ENCODE results near the gene AP1M1.

The AP1M1 gene

DNA sequence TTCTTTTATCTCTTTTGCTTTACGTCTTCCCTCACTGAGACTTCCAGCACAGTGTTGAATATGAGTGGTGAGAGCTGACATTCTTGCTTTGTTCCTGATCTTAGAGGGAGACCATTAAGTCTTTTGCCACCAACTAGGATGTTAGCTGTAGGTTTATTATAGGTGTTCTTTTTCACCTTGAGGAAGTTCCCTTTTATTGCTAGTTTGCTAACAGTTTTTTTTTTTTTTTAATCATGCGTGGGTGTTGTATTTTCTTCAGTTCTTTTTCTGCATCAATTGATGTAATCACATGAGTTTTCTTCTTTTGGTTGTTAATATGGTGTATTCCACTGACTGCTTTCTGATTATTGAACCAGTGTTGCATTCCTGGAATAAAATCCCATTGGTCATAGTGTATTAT is 21.1 kb downstream of the AP1M1 start (continued):
- TF ChIP-seq, protein P1, sequence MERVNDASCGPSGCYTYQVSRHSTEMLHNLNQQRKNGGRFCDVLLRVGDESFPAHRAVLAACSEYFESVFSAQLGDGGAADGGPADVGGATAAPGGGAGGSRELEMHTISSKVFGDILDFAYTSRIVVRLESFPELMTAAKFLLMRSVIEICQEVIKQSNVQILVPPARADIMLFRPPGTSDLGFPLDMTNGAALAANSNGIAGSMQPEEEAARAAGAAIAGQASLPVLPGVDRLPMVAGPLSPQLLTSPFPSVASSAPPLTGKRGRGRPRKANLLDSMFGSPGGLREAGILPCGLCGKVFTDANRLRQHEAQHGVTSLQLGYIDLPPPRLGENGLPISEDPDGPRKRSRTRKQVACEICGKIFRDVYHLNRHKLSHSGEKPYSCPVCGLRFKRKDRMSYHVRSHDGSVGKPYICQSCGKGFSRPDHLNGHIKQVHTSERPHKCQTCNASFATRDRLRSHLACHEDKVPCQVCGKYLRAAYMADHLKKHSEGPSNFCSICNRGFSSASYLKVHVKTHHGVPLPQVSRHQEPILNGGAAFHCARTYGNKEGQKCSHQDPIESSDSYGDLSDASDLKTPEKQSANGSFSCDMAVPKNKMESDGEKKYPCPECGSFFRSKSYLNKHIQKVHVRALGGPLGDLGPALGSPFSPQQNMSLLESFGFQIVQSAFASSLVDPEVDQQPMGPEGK (CRISPR knock-in tag; IDR thresholded peaks at IDR 0.05; ENCODE audit: borderline replicate concordance), result no peak
- no peak for TF ChIP-seq ESRRG (CRISPR knock-in tag; IDR thresholded peaks at IDR 0.05)
- no peak for TF ChIP-seq ZFP30 (CRISPR knock-in tag; IDR thresholded peaks at IDR 0.05)
- TF ChIP-seq ISL1 (CRISPR knock-in tag; IDR thresholded peaks at IDR 0.05), result no peak
- no peak for TF ChIP-seq ZFP3 (CRISPR knock-in tag; IDR thresholded peaks at IDR 0.05)
- no peak for TF ChIP-seq ZC3H10 (CRISPR knock-in tag; IDR thresholded peaks at IDR 0.05)
- no peak for TF ChIP-seq ZNF8 (CRISPR knock-in tag; IDR thresholded peaks at IDR 0.05)

DNA sequence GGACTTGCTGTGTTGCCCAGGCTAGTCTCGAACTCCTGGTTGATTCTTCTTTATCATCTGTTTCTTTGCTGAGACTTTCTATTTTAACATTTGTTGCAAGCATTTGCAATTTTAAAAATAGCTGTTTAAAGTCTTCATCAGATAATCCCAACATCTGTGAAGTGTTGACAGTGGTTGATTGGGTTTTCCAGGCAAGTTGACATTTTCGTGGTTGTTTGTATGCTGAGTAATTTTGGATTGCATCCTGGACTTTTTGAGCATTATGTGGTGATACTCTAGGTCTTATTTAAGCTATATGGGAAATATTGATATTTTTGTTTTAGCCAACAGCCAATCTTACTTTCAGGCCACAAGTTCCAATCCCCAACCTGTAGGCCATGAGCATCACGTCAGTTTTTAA is 25.1 kb downstream of the AP1M1 start:
- no peak for ATAC-seq
- TF ChIP-seq PPARA (CRISPR knock-in tag; IDR thresholded peaks at IDR 0.05; ENCODE audit: borderline replicate concordance) (no peak), ZNF70 (CRISPR knock-in tag; IDR thresholded peaks at IDR 0.05) (no peak), ZNF8 (CRISPR knock-in tag; IDR thresholded peaks at IDR 0.05) (no peak), BACH2 (CRISPR knock-in tag; IDR thresholded peaks at IDR 0.05; ENCODE audit: borderline replicate concordance) (no peak), GLIS3 (CRISPR knock-in tag; IDR thresholded peaks at IDR 0.05) (no peak), ZFP3 (CRISPR knock-in tag; IDR thresholded peaks at IDR 0.05) (no peak), SNAI2 (CRISPR knock-in tag; IDR thresholded peaks at IDR 0.05) (no peak), ZC3H10 (CRISPR knock-in tag; IDR thresholded peaks at IDR 0.05) (no peak), ZFP30 (CRISPR knock-in tag; IDR thresholded peaks at IDR 0.05) (no peak), ARNTL (CRISPR knock-in tag; IDR thresholded peaks at IDR 0.05; ENCODE audit: borderline replicate concordance, low read depth) (no peak), OSR1 (CRISPR knock-in tag; IDR thresholded peaks at IDR 0.05) (no peak), TCF4 (CRISPR knock-in tag; IDR thresholded peaks at IDR 0.05; ENCODE audit: borderline replicate concordance) (no peak), RARB (CRISPR knock-in tag; IDR thresholded peaks at IDR 0.05) (no peak)
- TF ChIP-seq, protein P2, sequence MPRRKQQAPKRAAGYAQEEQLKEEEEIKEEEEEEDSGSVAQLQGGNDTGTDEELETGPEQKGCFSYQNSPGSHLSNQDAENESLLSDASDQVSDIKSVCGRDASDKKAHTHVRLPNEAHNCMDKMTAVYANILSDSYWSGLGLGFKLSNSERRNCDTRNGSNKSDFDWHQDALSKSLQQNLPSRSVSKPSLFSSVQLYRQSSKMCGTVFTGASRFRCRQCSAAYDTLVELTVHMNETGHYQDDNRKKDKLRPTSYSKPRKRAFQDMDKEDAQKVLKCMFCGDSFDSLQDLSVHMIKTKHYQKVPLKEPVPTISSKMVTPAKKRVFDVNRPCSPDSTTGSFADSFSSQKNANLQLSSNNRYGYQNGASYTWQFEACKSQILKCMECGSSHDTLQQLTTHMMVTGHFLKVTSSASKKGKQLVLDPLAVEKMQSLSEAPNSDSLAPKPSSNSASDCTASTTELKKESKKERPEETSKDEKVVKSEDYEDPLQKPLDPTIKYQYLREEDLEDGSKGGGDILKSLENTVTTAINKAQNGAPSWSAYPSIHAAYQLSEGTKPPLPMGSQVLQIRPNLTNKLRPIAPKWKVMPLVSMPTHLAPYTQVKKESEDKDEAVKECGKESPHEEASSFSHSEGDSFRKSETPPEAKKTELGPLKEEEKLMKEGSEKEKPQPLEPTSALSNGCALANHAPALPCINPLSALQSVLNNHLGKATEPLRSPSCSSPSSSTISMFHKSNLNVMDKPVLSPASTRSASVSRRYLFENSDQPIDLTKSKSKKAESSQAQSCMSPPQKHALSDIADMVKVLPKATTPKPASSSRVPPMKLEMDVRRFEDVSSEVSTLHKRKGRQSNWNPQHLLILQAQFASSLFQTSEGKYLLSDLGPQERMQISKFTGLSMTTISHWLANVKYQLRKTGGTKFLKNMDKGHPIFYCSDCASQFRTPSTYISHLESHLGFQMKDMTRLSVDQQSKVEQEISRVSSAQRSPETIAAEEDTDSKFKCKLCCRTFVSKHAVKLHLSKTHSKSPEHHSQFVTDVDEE (CRISPR knock-in tag; IDR thresholded peaks at IDR 0.05), result no peak
- TF ChIP-seq, protein P3, sequence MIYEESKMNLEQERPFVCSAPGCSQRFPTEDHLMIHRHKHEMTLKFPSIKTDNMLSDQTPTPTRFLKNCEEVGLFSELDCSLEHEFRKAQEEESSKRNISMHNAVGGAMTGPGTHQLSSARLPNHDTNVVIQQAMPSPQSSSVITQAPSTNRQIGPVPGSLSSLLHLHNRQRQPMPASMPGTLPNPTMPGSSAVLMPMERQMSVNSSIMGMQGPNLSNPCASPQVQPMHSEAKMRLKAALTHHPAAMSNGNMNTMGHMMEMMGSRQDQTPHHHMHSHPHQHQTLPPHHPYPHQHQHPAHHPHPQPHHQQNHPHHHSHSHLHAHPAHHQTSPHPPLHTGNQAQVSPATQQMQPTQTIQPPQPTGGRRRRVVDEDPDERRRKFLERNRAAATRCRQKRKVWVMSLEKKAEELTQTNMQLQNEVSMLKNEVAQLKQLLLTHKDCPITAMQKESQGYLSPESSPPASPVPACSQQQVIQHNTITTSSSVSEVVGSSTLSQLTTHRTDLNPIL (CRISPR knock-in tag; IDR thresholded peaks at IDR 0.05; ENCODE audit: low read depth), result no peak
- TF ChIP-seq, protein P1 (CRISPR knock-in tag; IDR thresholded peaks at IDR 0.05; ENCODE audit: borderline replicate concordance), result no peak

DNA sequence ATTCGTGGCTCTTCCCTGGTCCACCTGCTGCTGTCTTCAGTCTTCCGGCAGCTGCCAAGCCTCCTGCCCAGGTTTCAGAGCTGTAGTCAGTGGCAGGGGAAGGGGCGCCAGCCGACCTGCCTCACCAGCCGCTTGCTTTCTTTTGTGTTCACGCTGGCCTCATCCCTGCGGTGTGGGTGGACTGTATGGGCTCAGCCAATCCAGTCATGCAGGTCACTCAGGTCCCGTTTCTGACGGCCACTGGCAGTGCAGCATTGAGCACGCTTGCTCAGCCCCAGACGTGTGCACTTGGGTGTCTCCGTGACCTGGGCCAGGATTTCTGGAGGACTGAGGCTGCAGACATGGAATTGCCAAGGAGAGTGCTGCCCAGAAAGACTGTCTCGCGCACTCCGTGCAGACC is 26.0 kb downstream of the AP1M1 start:
- no peak for ATAC-seq
- TF ChIP-seq TOX (CRISPR knock-in tag; IDR thresholded peaks at IDR 0.05; ENCODE audit: borderline replicate concordance), result no peak
- no peak for TF ChIP-seq TCF4 (CRISPR knock-in tag; IDR thresholded peaks at IDR 0.05; ENCODE audit: borderline replicate concordance)
- TF ChIP-seq, protein P1 (CRISPR knock-in tag; IDR thresholded peaks at IDR 0.05; ENCODE audit: borderline replicate concordance), result no peak
